GM18858 (cell line): Measurements from ENCODE around the gene CPT1A.

Experiments used
- ATAC-seq: cut with Tn5 transposase; IDR thresholded peaks from one replicate; pipeline ENCODE4 v1.9.1; 2021; ENCODE audit not compliant: unreplicated experiment

The CPT1A gene

GRCh38 chr11:68762481-68762880 is 79.2 kb downstream of the CPT1A start:
- no peak for ATAC-seq

GRCh38 chr11:68761801-68762200 is 79.9 kb downstream of the CPT1A start:
- no peak for ATAC-seq

GRCh38 chr11:68759991-68760390 is 81.7 kb downstream of the CPT1A start:
- no peak for ATAC-seq

GRCh38 chr11:68757711-68758110 is 84.0 kb downstream of the CPT1A start:
- ATAC-seq = no peak

GRCh38 chr11:68756171-68756766 is 85.4 kb downstream of the CPT1A start:
- no peak for ATAC-seq

- ATAC-seq = no peak
Observed at GRCh38 chr11:68753300-68753699, 88.4 kb downstream of the CPT1A start.

- no peak for ATAC-seq
Observed at GRCh38 chr11:68751331-68751856, 90.3 kb downstream of the CPT1A start, which contains the start of gene TESMIN. TESMIN (minus strand) TSS chr11:68751520; CDS start chr11:68750660, 860 bp downstream.

GRCh38 chr11:68751004-68751325 is 90.8 kb downstream of the CPT1A start:
- no peak for ATAC-seq

GRCh38 chr11:68750195-68751003 is 91.3 kb downstream of the CPT1A start:
- ATAC-seq = no peak

- ATAC-seq = no peak
Observed at GRCh38 chr11:68749229-68750123, 92.2 kb downstream of the CPT1A start.

- no peak for ATAC-seq
Observed at GRCh38 chr11:68748061-68748460, 93.7 kb downstream of the CPT1A start.

- no peak for ATAC-seq
Observed at GRCh38 chr11:68743539-68743938, 98.2 kb downstream of the CPT1A start.

- ATAC-seq = no peak
Observed at GRCh38 chr11:68741463-68741862, 100.3 kb downstream of the CPT1A start.

GRCh38 chr11:68735646-68736045 is 106.1 kb downstream of the CPT1A start:
- ATAC-seq = no peak

- ATAC-seq = no peak
Observed at GRCh38 chr11:68735125-68735524, 106.6 kb downstream of the CPT1A start.

GRCh38 chr11:68734111-68734510 is 107.6 kb downstream of the CPT1A start:
- no peak for ATAC-seq

- no peak for ATAC-seq
Observed at GRCh38 chr11:68727783-68728182, 113.9 kb downstream of the CPT1A start.

GRCh38 chr11:68724293-68724692 is 117.4 kb downstream of the CPT1A start:
- no peak for ATAC-seq

- no peak for ATAC-seq
Observed at GRCh38 chr11:68722143-68722542, 119.6 kb downstream of the CPT1A start.

GRCh38 chr11:68721075-68721474 is 120.6 kb downstream of the CPT1A start:
- ATAC-seq = no peak

GRCh38 chr11:68715456-68716122 is 126.1 kb downstream of the CPT1A start:
- ATAC-seq = no peak
